GM13977 (cell line): ENCODE data around the gene PKP2.

Experiments used
- DNase-seq: peaks from one replicate; pipeline ENCODE4 v3.0.0; 2012; ENCODE audit warnings: low spot score
- CTCF ChIP-seq: IDR thresholded peaks from 2 replicates; pipeline ENCODE4 v1.5.1; 2012; ENCODE audit warnings: mild to moderate bottlenecking, control low read depth; ENCODE audit not compliant: insufficient read depth; ENCODE audit errors: extremely low read depth, missing control alignments
- in situ Hi-C: fragments of 300-500 bp; cut with MboI; formaldehyde crosslinking; loops from one replicate; pipeline ENCODE4 v1.12.0; 2022; ENCODE audit warnings: low sequenced_read_pairs, low pct_unique_long_range_greater_than_20kb, mixed read lengths, inconsistent platforms; ENCODE audit not compliant: unreplicated experiment

PKP2 gene

GRCh38 chr12:32896432-32897280 lies at the start of gene PKP2:
TSS of gene PKP2 (minus strand) at chr12:32896777. CDS start at chr12:32896731, 46 bp downstream.
- peak; percentile 85 for DNase-seq
- no peak for TF ChIP-seq CTCF
- in situ Hi-C loops: no loop called here

GRCh38 chr12:32944195-32944594 lies 47.6 kb upstream of the PKP2 start:
- no peak for DNase-seq
- in situ Hi-C loops: no loop called here
- TF ChIP-seq CTCF: no peak

- TF ChIP-seq CTCF: no peak
- DNase-seq: no peak
- in situ Hi-C loops: no loop called here
Observed at GRCh38 chr12:32939801-32940200, 43.2 kb upstream of the PKP2 start.

- in situ Hi-C loops: no loop called here
- DNase-seq: no peak
- no peak for TF ChIP-seq CTCF
Observed at GRCh38 chr12:32926963-32927362, 30.4 kb upstream of the PKP2 start.

GRCh38 chr12:32926356-32926755 lies 29.8 kb upstream of the PKP2 start:
- TF ChIP-seq CTCF: no peak
- in situ Hi-C loops: no loop called here
- DNase-seq: no peak

- no peak for DNase-seq
- TF ChIP-seq CTCF: no peak
- in situ Hi-C loops: loop anchor here (25.0 kb wide), 1 partner anchor 160 kb away; the partner anchor contains the start of gene YARS2
Observed at GRCh38 chr12:32922546-32923297, 26.1 kb upstream of the PKP2 start.
